Right lobe of liver (tissue), 6 donors: ENCODE data around the gene CHL1. TPM values are rescaled to one million over a fixed set of nuclear protein-coding genes. Genes with fewer than 3 reads are reported as not detected.

Experiments used
- ATAC-seq, 4 donors: fragments of 200-7000 bp; cut with Tn5 transposase; one replicate each; pipeline ENCODE4 v1.9.1; 2020; ENCODE audit warnings: mild to moderate bottlenecking in 4 of 4, moderate library complexity in 4 of 4
- DNase-seq, 3 donors: peaks; one replicate each; pipeline ENCODE4 v3.0.0-alpha.2; 2020
- H3K27ac ChIP-seq, 3 donors: fragments of 200-600 bp; one replicate each; pipeline ENCODE4 v1.8.0; 2022
- H3K27me3 ChIP-seq, 2 donors: fragments of 200-600 bp; one replicate each; pipeline ENCODE4 v1.8.0; 2022
- H3K36me3 ChIP-seq, 4 donors: fragments of 200-600 bp; sonication (generic) in 1 of 4; one replicate each; pipeline versions ENCODE4 v1.5.1 to v1.8.0; 2017 to 2022; ENCODE audit warnings: control low read depth in 1 of 4
- H3K4me1 ChIP-seq, 4 donors: fragments of 200-600 bp; sonication (generic) in 1 of 4; one replicate each; pipeline versions ENCODE4 v1.5.1 to v1.8.0; 2017 to 2022; ENCODE audit warnings: control low read depth in 1 of 4
- H3K4me3 ChIP-seq, 3 donors: fragments of 200-600 bp; one replicate each; pipeline ENCODE4 v1.8.0; 2022
- H3K9me3 ChIP-seq, 4 donors: fragments of 200-600 bp; sonication (generic) in 1 of 4; one replicate each; pipeline versions ENCODE4 v1.5.1 to v1.8.0; 2017 to 2022; ENCODE audit warnings: control low read depth in 1 of 4
- POLR2A ChIP-seq: fragments of 450-650 bp; IDR thresholded peaks from one replicate; pipeline ENCODE4 v1.6.1; 2017; ENCODE audit warnings: antibody characterized with exemption, mild to moderate bottlenecking
- WGBS: methylation state at CpG from one replicate; pipeline ENCODE4 v1.1.6; 2018; ENCODE audit warnings: low coverage, low lambda C conversion rate; ENCODE audit not compliant: insufficient coverage; ENCODE audit errors: missing lambda C conversion rate; 5-methylcytosine and 5-hydroxymethylcytosine counted together
- intact Hi-C, 2 donors: fragments of 100-400 bp; cut with DNase I; formaldehyde crosslinking; loops; one replicate each; pipeline versions ENCODE4 v1.11.2 to v1.14.1; 2022
- total RNA-seq, 6 experiments: library from RNA; depleted of rRNA in 2 of 6; stranded (reverse); fragments of >200 nt in 2 of 6; fragmentation: NEBNext Ultra II Directional in 3 of 6; extraction: Animal tissue kit (Norgen Biotek cat#: 25700) in 3 of 6; gene quantifications; one replicate each; pipeline versions ENCODE4 v1.1.0 to v1.2.4, GENCODE V29; 2016 to 2023
- TF ChIP-seq, protein P1 (sequence below), 4 donors: fragments of 200-600 bp in 3 of 4; fragments of 450-650 bp in 1 of 4; IDR thresholded peaks; one replicate each; pipeline versions ENCODE4 v1.5.1 to v1.8.0; 2016 to 2022; ENCODE audit warnings: antibody characterized with exemption in 4 of 4, mild to moderate bottlenecking in 2 of 4
- donor health status: DM: no; HTN: yes; CAD: no.
- donor health status: DM: no; HTN: no; CAD: no.
- donor health status: DM: no; HTN: no; CAD: no.
- donor health status: DM: no; HTN: yes; CAD: no.
- donor health status: DM: no; HTN: yes; CAD: no.

CHL1 gene
- total RNA-seq, 6 experiments from 2014 or later, result 0.06 to 1.1 (median 0.86) TPM

DNA sequence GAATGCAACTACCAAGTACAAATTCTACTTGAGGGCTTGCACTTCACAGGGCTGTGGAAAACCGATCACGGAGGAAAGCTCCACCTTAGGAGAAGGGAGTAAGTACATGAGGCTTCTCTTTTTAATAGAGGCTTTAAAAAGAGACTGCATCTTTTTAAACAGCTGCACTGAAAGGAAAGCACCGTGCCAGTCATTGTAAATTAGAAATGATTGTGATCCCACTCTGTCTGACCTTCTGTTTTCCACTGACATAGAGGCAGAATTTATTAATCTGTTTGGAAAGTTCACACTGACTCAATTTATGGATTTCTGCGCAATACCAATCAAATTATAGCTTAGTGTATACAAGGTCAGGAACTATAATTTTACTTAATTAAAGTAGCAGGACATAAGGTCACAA lies 198.2 kb downstream of the CHL1 start:
- Histone ChIP-seq H3K36me3 (no peaks in the 10 kb centered on the region), H3K4me3 (no peak overlapping the region), H3K27ac (no peak overlapping the region), H3K4me1 (no peaks in the 10 kb centered on the region), H3K27me3 (peaks cover 0 to 3% of the 10 kb centered on the region in 2 donors), H3K9me3 (no peaks in the 10 kb centered on the region)
- WGBS, result 44% methylated on average over 4 of the region's 4 CpGs
- ATAC-seq, result no peak
- TF ChIP-seq, protein P1, sequence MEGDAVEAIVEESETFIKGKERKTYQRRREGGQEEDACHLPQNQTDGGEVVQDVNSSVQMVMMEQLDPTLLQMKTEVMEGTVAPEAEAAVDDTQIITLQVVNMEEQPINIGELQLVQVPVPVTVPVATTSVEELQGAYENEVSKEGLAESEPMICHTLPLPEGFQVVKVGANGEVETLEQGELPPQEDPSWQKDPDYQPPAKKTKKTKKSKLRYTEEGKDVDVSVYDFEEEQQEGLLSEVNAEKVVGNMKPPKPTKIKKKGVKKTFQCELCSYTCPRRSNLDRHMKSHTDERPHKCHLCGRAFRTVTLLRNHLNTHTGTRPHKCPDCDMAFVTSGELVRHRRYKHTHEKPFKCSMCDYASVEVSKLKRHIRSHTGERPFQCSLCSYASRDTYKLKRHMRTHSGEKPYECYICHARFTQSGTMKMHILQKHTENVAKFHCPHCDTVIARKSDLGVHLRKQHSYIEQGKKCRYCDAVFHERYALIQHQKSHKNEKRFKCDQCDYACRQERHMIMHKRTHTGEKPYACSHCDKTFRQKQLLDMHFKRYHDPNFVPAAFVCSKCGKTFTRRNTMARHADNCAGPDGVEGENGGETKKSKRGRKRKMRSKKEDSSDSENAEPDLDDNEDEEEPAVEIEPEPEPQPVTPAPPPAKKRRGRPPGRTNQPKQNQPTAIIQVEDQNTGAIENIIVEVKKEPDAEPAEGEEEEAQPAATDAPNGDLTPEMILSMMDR (IDR thresholded peaks at IDR 0.05), result no peak
- no peak for TF ChIP-seq POLR2A
- DNase-seq, result no peak
- intact Hi-C loops, result no loop called here

- no peak overlapping the region for H3K4me3 ChIP-seq
- 65% methylated on average over 3 of the region's 3 CpGs for WGBS
- H3K27ac ChIP-seq, result no peak overlapping the region
- no peaks in the 10 kb centered on the region for H3K36me3 ChIP-seq
- intact Hi-C loops, result no loop called here
- ATAC-seq, result no peak
- DNase-seq, result no peak
- H3K27me3 ChIP-seq, result peaks cover 0 to 3% of the 10 kb centered on the region in 2 donors
- no peaks in the 10 kb centered on the region for H3K9me3 ChIP-seq
- H3K4me1 ChIP-seq, result no peaks in the 10 kb centered on the region
- TF ChIP-seq POLR2A, result no peak
- TF ChIP-seq, protein P1 (IDR thresholded peaks at IDR 0.05), result no peak
Observed at GRCh38 chr3:396293-396692, 199.7 kb downstream of the CHL1 start.

- no peaks in the 10 kb centered on the region for H3K36me3 ChIP-seq
- no peak for ATAC-seq
- TF ChIP-seq, protein P1 (IDR thresholded peaks at IDR 0.05), result no peak
- TF ChIP-seq POLR2A, result no peak
- H3K27ac ChIP-seq, result no peak overlapping the region
- H3K4me3 ChIP-seq, result no peak overlapping the region
- intact Hi-C loops, result no loop called here
- no peaks in the 10 kb centered on the region for H3K4me1 ChIP-seq
- 61% methylated on average over 6 of the region's 6 CpGs for WGBS
- peaks cover 0 to 3% of the 10 kb centered on the region in 2 donors for H3K27me3 ChIP-seq
- no peaks in the 10 kb centered on the region for H3K9me3 ChIP-seq
- DNase-seq, result no peak
Observed at GRCh38 chr3:399647-400046, 203.1 kb downstream of the CHL1 start.

- no peak for DNase-seq
- no peaks in the 10 kb centered on the region for H3K4me1 ChIP-seq
- no peaks in the 10 kb centered on the region for H3K36me3 ChIP-seq
- no peaks in the 10 kb centered on the region for H3K27me3 ChIP-seq
- H3K9me3 ChIP-seq, result no peaks in the 10 kb centered on the region
- H3K27ac ChIP-seq, result no peak overlapping the region
- intact Hi-C loops, result no loop called here
- 38% methylated on average over 4 of the region's 4 CpGs for WGBS
- TF ChIP-seq, protein P1 (IDR thresholded peaks at IDR 0.05), result no peak
- TF ChIP-seq POLR2A, result no peak
- H3K4me3 ChIP-seq, result no peak overlapping the region
- ATAC-seq, result no peak
Observed at GRCh38 chr3:403826-404225, 207.3 kb downstream of the CHL1 start.

- Histone ChIP-seq H3K9me3 (no peaks in the 10 kb centered on the region), H3K36me3 (no peaks in the 10 kb centered on the region), H3K4me1 (no peaks in the 10 kb centered on the region), H3K27ac (no peak overlapping the region), H3K4me3 (no peak overlapping the region), H3K27me3 (no peaks in the 10 kb centered on the region)
- TF ChIP-seq POLR2A, result no peak
- TF ChIP-seq, protein P1 (IDR thresholded peaks at IDR 0.05), result no peak
- ATAC-seq (no peak), DNase-seq (no peak)
- intact Hi-C loops, result no loop called here
- WGBS, result 38% methylated on average over 4 of the region's 4 CpGs
Observed at GRCh38 chr3:409011-409410, 212.4 kb downstream of the CHL1 start.
